A549 (cell line): ENCODE measurements around the gene CHRNB1. TPM values are rescaled to one million over a fixed set of nuclear protein-coding genes. Genes with fewer than 3 reads are reported as not detected.

ENCODE experiments used
- ATAC-seq, 2 experiments: fragments of 200-7000 bp in 1 of 2; fragments of >200 bp in 1 of 2; cut with Nextera tagmentation in 1 of 2; cut with Tn5 transposase in 1 of 2; 3 replicates each; pipeline versions ENCODE4 v1.8.0 to v1.9.1; 2018 to 2020; ENCODE audit warnings: mild to moderate bottlenecking in 1 of 2, moderate library complexity in 1 of 2
- CTCF ChIA-PET: fragments of 300-600 bp; sonication (Branson Sonifier 250); formaldehyde crosslinking; extraction: SDS; loops from one replicate; lab custom pipeline; 2021; ENCODE audit warnings: antibody characterized with exemption, inconsistent platforms; lab: Yijun Ruan, JAX
- POLR2A ChIA-PET: fragments of 350-600 bp; formaldehyde crosslinking; extraction: SDS; loops from one replicate; lab custom pipeline; 2021; ENCODE audit warnings: antibody characterized with exemption, inconsistent platforms; lab: Yijun Ruan, JAX
- DNase-seq, 2 experiments: peaks; one replicate each; pipeline versions ENCODE4 v3.0.0 to v3.0.0-alpha.2; 2011 to 2016; ENCODE audit warnings: low read depth in 1 of 2, low spot score in 1 of 2
- FAIRE-seq: peaks from 2 replicates; lab custom pipeline; 2011; peaks lifted over from hg19 to GRCh38; lab: Jason Lieb, UNC
- H3K27ac ChIP-seq, 2 experiments: fragments of >200 bp; sonication (Bioruptor Twin); formaldehyde crosslinking; 3 replicates each; pipeline ENCODE4 v1.5.1; 2016 to 2017
- H3K4me1 ChIP-seq: fragments of >200 bp; sonication (Bioruptor Twin); formaldehyde crosslinking; 3 replicates; pipeline ENCODE4 v1.6.1; 2016
- H3K4me2 ChIP-seq: fragments of >200 bp; sonication (Bioruptor Twin); formaldehyde crosslinking; 3 replicates; pipeline ENCODE4 v1.6.1; 2016
- H3K4me3 ChIP-seq: fragments of >200 bp; sonication (Bioruptor Twin); formaldehyde crosslinking; 3 replicates; pipeline ENCODE4 v1.5.1; 2016
- H3K9me3 ChIP-seq: fragments of >200 bp; sonication (Bioruptor Twin); formaldehyde crosslinking; 3 replicates; pipeline ENCODE4 v1.6.1; 2016
- CHD2 ChIP-seq: fragments of 150-350 bp; IDR thresholded peaks from 2 replicates; pipeline ENCODE4 v1.6.1; 2014; ENCODE audit warnings: low read length; ENCODE audit not compliant: partially characterized antibody
- ELK1 ChIP-seq: fragments of 150-350 bp; IDR thresholded peaks from 2 replicates; pipeline ENCODE4 v1.6.1; 2014; ENCODE audit warnings: low read depth, mild to moderate bottlenecking, low read length
- EP300 ChIP-seq, 2 experiments: fragments of >200 bp; sonication (Bioruptor Twin); formaldehyde crosslinking; IDR thresholded peaks; 2 replicates in 1 of 2; 3 replicates in 1 of 2; pipeline ENCODE4 v1.6.1; 2016 to 2017
- FOSL2 ChIP-seq, 2 experiments: fragments of 450-650 bp in 1 of 2; fragments of >200 bp in 1 of 2; sonication (Bioruptor Twin) in 1 of 2; formaldehyde crosslinking; IDR thresholded peaks; 2 replicates each; pipeline versions ENCODE4 v1.5.0 to v1.6.1; 2016 to 2020; ENCODE audit warnings: mild to moderate bottlenecking in 1 of 2, moderate library complexity in 1 of 2
- GATA3 ChIP-seq: IDR thresholded peaks from 2 replicates; pipeline ENCODE4 v1.6.1; 2012; ENCODE audit warnings: borderline replicate concordance
- HDAC2 ChIP-seq: fragments of 200-600 bp; sonication (generic); IDR thresholded peaks from 2 replicates; pipeline ENCODE4 v1.6.1; 2016
- HEYL ChIP-seq: fragments of 250-450 bp; sonication (Bioruptor Pico); IDR thresholded peaks from 2 replicates; pipeline ENCODE4 v1.8.0; 2021; ENCODE audit warnings: mild to moderate bottlenecking, moderate library complexity
- HOXB5 ChIP-seq: fragments of 250-450 bp; sonication (Bioruptor Pico); IDR thresholded peaks from 2 replicates; pipeline ENCODE4 v1.5.0; 2020; ENCODE audit warnings: mild to moderate bottlenecking, moderate library complexity
- JUN ChIP-seq, 2 experiments: fragments of >200 bp; sonication (Bioruptor Twin); formaldehyde crosslinking; IDR thresholded peaks; 2 replicates in 1 of 2; 3 replicates in 1 of 2; pipeline ENCODE4 v1.6.1; 2016 to 2017
- KDM1A ChIP-seq: fragments of 200-600 bp; sonication (generic); IDR thresholded peaks from 2 replicates; pipeline ENCODE4 v1.6.1; 2016; ENCODE audit warnings: low read depth, mild to moderate bottlenecking
- POLR2A ChIP-seq: IDR thresholded peaks from 2 replicates; pipeline ENCODE4 v1.6.1; 2012; ENCODE audit warnings: mild to moderate bottlenecking, low read length
- POLR2AphosphoS2 ChIP-seq: conservative IDR thresholded peaks from 2 replicates; pipeline ENCODE4 v1.6.1; 2012; ENCODE audit warnings: low read length, improper control_type of control experiment, inconsistent platforms
- RAD21 ChIP-seq, 2 experiments: fragments of >200 bp in 1 of 2; sonication (Bioruptor Twin) in 1 of 2; formaldehyde crosslinking in 1 of 2; IDR thresholded peaks in 1 of 2; conservative IDR thresholded peaks in 1 of 2; 2 replicates in 1 of 2; 3 replicates in 1 of 2; pipeline ENCODE4 v1.6.1; 2012 to 2018; ENCODE audit warnings: inconsistent platforms in 1 of 2
- RCOR1 ChIP-seq: fragments of 150-350 bp; IDR thresholded peaks from 2 replicates; pipeline ENCODE4 v1.6.1; 2014; ENCODE audit warnings: antibody characterized with exemption, low read length, low read depth
- RFX5 ChIP-seq: fragments of 450-650 bp; IDR thresholded peaks from 2 replicates; pipeline ENCODE4 v1.7.1; 2014; ENCODE audit warnings: antibody characterized with exemption, mild to moderate bottlenecking, moderate library complexity
- SREBF2 ChIP-seq: fragments of 450-650 bp; IDR thresholded peaks from 2 replicates; pipeline ENCODE4 v1.6.1; 2014; ENCODE audit warnings: mild to moderate bottlenecking, moderate library complexity
- TFCP2L1 ChIP-seq: fragments of 250-450 bp; sonication (Bioruptor Pico); IDR thresholded peaks from 2 replicates; pipeline ENCODE4 v1.5.0; 2021; ENCODE audit warnings: mild to moderate bottlenecking
- TP53 ChIP-seq: fragments of 250-450 bp; sonication (Bioruptor Pico); IDR thresholded peaks from 2 replicates; pipeline ENCODE4 v1.5.0; 2021; ENCODE audit warnings: mild to moderate bottlenecking, moderate library complexity
- USF2 ChIP-seq: fragments of 450-650 bp; IDR thresholded peaks from 2 replicates; pipeline ENCODE4 v1.6.1; 2014; ENCODE audit warnings: antibody characterized with exemption
- ZC3H11A ChIP-seq: fragments of 450-650 bp; IDR thresholded peaks from 2 replicates; pipeline ENCODE4 v1.6.1; 2014; ENCODE audit warnings: antibody characterized with exemption, mild to moderate bottlenecking
- ZSCAN20 ChIP-seq: fragments of 250-450 bp; sonication (Bioruptor Pico); IDR thresholded peaks from 2 replicates; pipeline ENCODE4 v1.8.0; 2022; ENCODE audit warnings: mild to moderate bottlenecking, moderate library complexity
- WGBS: methylation state at CpG from one replicate; pipeline ENCODE4 v1.1.6; 2017; ENCODE audit errors: missing lambda C conversion rate; 5-methylcytosine and 5-hydroxymethylcytosine counted together
- polyA plus RNA-seq, 4 experiments: library from polyadenylated mRNA; depleted of rRNA in 3 of 4; stranded (reverse); fragments of >200 nt; fragmentation: RNase III in 1 of 4; extraction: RNeasy Plus Mini Kit Qiagen cat#74134 plus additional on column Dnase treatment in 1 of 4; gene quantifications; 2 replicates in 3 of 4; 3 replicates in 1 of 4; pipeline ENCODE4 v1.2.3, GENCODE V29; 2011 to 2017

Gene CHRNB1
- polyA plus RNA-seq, 2 of the 4 experiments (the other 2 are of a cell fraction): 6.5 to 8.4 TPM

- Histone ChIP-seq H3K4me3 (no peak overlapping the region), H3K4me1 (0 out of 3 replicates have a peak, but pooled peaks cover 3% of the 10 kb centered on the region), H3K27ac (no peak overlapping the region), H3K4me2 (no peak overlapping the region), H3K9me3 (no peaks in the 10 kb centered on the region)
- ATAC-seq (peak in 1 of 2 experiments; percentile 10; a peak in 2 of 6 replicates), DNase-seq (no peak), FAIRE-seq (no peak)
- CTCF ChIA-PET: interaction anchor here (0.8 to 2.1 kb wide), 2 partner anchors 10 to 20 kb away, joined by 3 to 9 read pairs; no protein-coding TSS in a partner anchor
- peak in 1 of 2 experiments; percentile 35; a peak in 2 of 5 replicates for TF ChIP-seq RAD21 (conservative IDR thresholded peaks at IDR 0.05 in 1 of 2, IDR thresholded peaks at IDR 0.05 in 1 of 2)
- TF ChIP-seq TFCP2L1: no peak
- 57% methylated on average over 6 of the region's 6 CpGs for WGBS
- POLR2A ChIA-PET: no interaction called here
These were observed 28.5 kb upstream of the CHRNB1 start for GRCh38 chr17:7416323-7416722.

DNA sequence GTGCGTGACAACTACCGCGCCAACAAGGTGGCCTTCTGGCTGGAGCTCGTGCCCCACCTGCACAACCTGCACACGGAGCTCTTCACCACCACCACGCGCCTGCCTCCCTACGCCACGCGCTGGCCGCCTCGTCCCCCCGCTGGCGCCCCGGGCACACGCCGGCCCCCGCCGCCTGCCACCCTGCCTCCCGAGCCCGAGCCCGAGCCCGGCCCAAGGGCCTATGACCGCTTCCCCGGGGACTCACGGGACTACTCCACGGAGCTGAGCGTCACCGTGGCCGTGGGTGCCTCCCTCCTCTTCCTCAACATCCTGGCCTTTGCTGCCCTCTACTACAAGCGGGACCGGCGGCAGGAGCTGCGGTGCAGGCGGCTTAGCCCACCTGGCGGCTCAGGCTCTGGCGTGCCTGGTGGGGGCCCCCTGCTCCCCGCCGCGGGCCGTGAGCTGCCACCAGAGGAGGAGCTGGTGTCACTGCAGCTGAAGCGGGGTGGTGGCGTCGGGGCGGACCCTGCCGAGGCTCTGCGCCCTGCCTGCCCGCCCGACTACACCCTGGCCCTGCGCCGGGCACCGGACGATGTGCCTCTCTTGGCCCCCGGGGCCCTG is 27.7 kb upstream of the CHRNB1 start:
- Histone ChIP-seq H3K4me2 (no peak overlapping the region), H3K4me3 (no peak overlapping the region), H3K27ac (no peak overlapping the region), H3K9me3 (no peaks in the 10 kb centered on the region), H3K4me1 (0 out of 3 replicates have a peak, but pooled peaks cover 3% of the 10 kb centered on the region)
- ChIA-PET POLR2A (no interaction called here), CTCF (interaction anchor here (0.8 to 2.1 kb wide), 2 partner anchors 19 to 144 kb away, joined by 3 to 9 read pairs; no protein-coding TSS in a partner anchor)
- no peak for ATAC-seq
- 95% methylated on average over 54 of the region's 54 CpGs for WGBS
- TF ChIP-seq HEYL (no peak), RAD21 (conservative IDR thresholded peaks at IDR 0.05 in 1 of 2, IDR thresholded peaks at IDR 0.05 in 1 of 2) (no peak), HOXB5 (CRISPR knock-in tag) (no peak), RFX5 (no peak), POLR2A (no peak), ZC3H11A (no peak), FOSL2 (IDR thresholded peaks at IDR 0.05) (no peak), FOSL2 (CRISPR knock-in tag; IDR thresholded peaks at IDR 0.05) (no peak), TP53 (CRISPR knock-in tag) (no peak), JUN (IDR thresholded peaks at IDR 0.05) (no peak), HDAC2 (no peak), RCOR1 (no peak), GATA3 (no peak), CHD2 (no peak), POLR2AphosphoS2 (no peak), EP300 (IDR thresholded peaks at IDR 0.05) (no peak), SREBF2 (no peak), ELK1 (no peak), USF2 (no peak), KDM1A (no peak)
- FAIRE-seq: no peak
- DNase-seq: no peak

GRCh38 chr17:7418472-7419152 is 26.2 kb upstream of the CHRNB1 start:
- no peak for FAIRE-seq
- H3K4me2 ChIP-seq: no peak overlapping the region
- POLR2A ChIA-PET: no interaction called here
- CTCF ChIA-PET: interaction anchor here (1.2 to 3.3 kb wide), 4 partner anchors 13 to 63 kb away, joined by 3 to 18 read pairs (median 6); partner anchors contain the start of gene TMEM95
- DNase-seq: no peak
- 76% methylated on average over 18 of the region's 18 CpGs for WGBS
- no peak overlapping the region for H3K4me3 ChIP-seq
- H3K27ac ChIP-seq: no peak overlapping the region
- TF ChIP-seq ZSCAN20 (CRISPR knock-in tag): no peak
- no peak for ATAC-seq
- no peaks in the 10 kb centered on the region for H3K9me3 ChIP-seq
- 0 out of 3 replicates have a peak, but pooled peaks cover under 1% of the 10 kb centered on the region for H3K4me1 ChIP-seq
